Fibroblast of lung (primary cell): ENCODE data around the gene ECHDC1. TPM values are rescaled to one million over a fixed set of nuclear protein-coding genes. Genes with fewer than 3 reads are reported as not detected.
A peak's percentile ranks its signal among the peaks of the same experiment; 100 is the strongest.

Experiments
- DNase-seq, 2 donors: peaks; one replicate each; pipeline versions ENCODE4 v3.0.0 to v3.0.0-alpha.2; 2010; ENCODE audit warnings: low read depth in 2 of 2
- H2AFZ ChIP-seq: 2 replicates; pipeline ENCODE4 v1.5.1; 2012; ENCODE audit warnings: low read length, control low read depth, inconsistent platforms
- H3K27ac ChIP-seq: 2 replicates; pipeline ENCODE4 v1.5.1; 2011; ENCODE audit warnings: low read length, control low read depth; ENCODE audit not compliant: insufficient read depth
- H3K27me3 ChIP-seq: 2 replicates; pipeline ENCODE4 v1.5.1; 2011; ENCODE audit warnings: mild to moderate bottlenecking, low read length; ENCODE audit not compliant: control insufficient read depth, insufficient read depth
- H3K36me3 ChIP-seq: 2 replicates; pipeline ENCODE4 v1.5.1; 2011; ENCODE audit warnings: low read length; ENCODE audit not compliant: control insufficient read depth, insufficient read depth
- H3K4me1 ChIP-seq: 2 replicates; pipeline ENCODE4 v1.5.1; 2011; ENCODE audit warnings: low read length; ENCODE audit not compliant: control insufficient read depth, insufficient read depth; ENCODE audit errors: extremely low read depth
- H3K4me2 ChIP-seq: 2 replicates; pipeline ENCODE4 v1.5.1; 2011; ENCODE audit warnings: low read length, control low read depth; ENCODE audit not compliant: insufficient read depth; ENCODE audit errors: extremely low read depth
- H3K4me3 ChIP-seq, 4 experiments: fragments of 200-600 bp in 1 of 4; sonication (generic) in 1 of 4; replicated peaks in 1 of 4; 2 replicates each; pipeline ENCODE4 v1.5.1; 2011 to 2016; ENCODE audit warnings: low read length in 4 of 4, low read depth in 3 of 4, mild to moderate bottlenecking in 3 of 4, control low read depth in 2 of 4, inconsistent platforms in 1 of 4, mixed read lengths in 1 of 4; ENCODE audit not compliant: insufficient read depth in 1 of 4; ENCODE audit errors: control extremely low read depth in 1 of 4
- H3K79me2 ChIP-seq: 2 replicates; pipeline ENCODE4 v1.5.1; 2012; ENCODE audit warnings: mild to moderate bottlenecking, low read length, inconsistent platforms; ENCODE audit not compliant: control insufficient read depth, insufficient read depth
- H3K9ac ChIP-seq: 2 replicates; pipeline ENCODE4 v1.5.1; 2011; ENCODE audit warnings: mild to moderate bottlenecking, low read length, control low read depth; ENCODE audit not compliant: insufficient read depth
- H3K9me3 ChIP-seq: 2 replicates; pipeline ENCODE4 v1.5.1; 2012; ENCODE audit warnings: low read depth, low read length; ENCODE audit not compliant: control insufficient read depth, insufficient read depth
- H4K20me1 ChIP-seq: 2 replicates; pipeline ENCODE4 v1.5.1; 2011; ENCODE audit warnings: low read length; ENCODE audit not compliant: control insufficient read depth, insufficient read depth; ENCODE audit errors: extremely low read depth
- CTCF ChIP-seq, 2 donors: IDR thresholded peaks in 1 of 2; conservative IDR thresholded peaks in 1 of 2; 1 replicate in 1 of 2; 2 replicates in 1 of 2; pipeline ENCODE4 v1.5.1; 2011 to 2012; ENCODE audit warnings: low read length in 2 of 2, control low read depth in 1 of 2, inconsistent platforms in 1 of 2, low read depth in 1 of 2, mild to moderate bottlenecking in 1 of 2
- EZH2 ChIP-seq: IDR thresholded peaks from 2 replicates; pipeline ENCODE4 v1.5.1; 2012; ENCODE audit warnings: low read length, control low read depth, mild to moderate bottlenecking; ENCODE audit errors: missing control alignments
- polyA plus RNA-seq, 2 donors: library from polyadenylated mRNA; depleted of rRNA in 1 of 2; stranded (reverse) in 1 of 2; unstranded in 1 of 2; fragments of >200 nt; gene quantifications; 2 replicates each; pipeline ENCODE4 v1.2.1, GENCODE V29; 2011 to 2012; ENCODE audit warnings: missing spikeins in 1 of 2
- total RNA-seq: library from RNA; depleted of rRNA; stranded (reverse); fragments of >200 nt; gene quantifications from 2 replicates; pipeline ENCODE4 v1.2.1, GENCODE V29; 2014

Gene ECHDC1
- total and polyA plus RNA-seq, 2 donors (not counting 1 experiment from before 2014, with no cell fraction given), result 51.7 to 64.4 TPM

- H3K79me2 ChIP-seq, result no peaks in the 10 kb centered on the region
- no peaks in the 10 kb centered on the region for H4K20me1 ChIP-seq
- H3K9ac ChIP-seq, result no peak overlapping the region
- H3K36me3 ChIP-seq, result no peaks in the 10 kb centered on the region
- no peaks in the 10 kb centered on the region for H3K27me3 ChIP-seq
- H3K4me3 ChIP-seq, result no peak overlapping the region
- H3K4me1 ChIP-seq, result peaks cover 5% of the 10 kb centered on the region
- TF ChIP-seq CTCF (conservative IDR thresholded peaks at IDR 0.05 in 1 of 2, IDR thresholded peaks at IDR 0.05 in 1 of 2; ENCODE audit: low read depth in 1 of 2, low read length in 2 of 2) (no peak), EZH2 (no peak)
- H3K4me2 ChIP-seq, result no peak overlapping the region
- no peak overlapping the region for H2AFZ ChIP-seq
- peak; percentile 53 to 75 for DNase-seq
- H3K27ac ChIP-seq, result no peak overlapping the region
- H3K9me3 ChIP-seq, result no peaks in the 10 kb centered on the region
These were observed 42.2 kb downstream of the ECHDC1 start for GRCh38 chr6:127301199-127301700.

GRCh38 chr6:127300411-127300810 is 43.0 kb downstream of the ECHDC1 start:
- peak overlapping the region; percentile 62 for H3K4me2 ChIP-seq
- H3K4me3 ChIP-seq, result no peak overlapping the region
- H3K27ac ChIP-seq, result peak overlapping the region; percentile 73
- no peaks in the 10 kb centered on the region for H3K27me3 ChIP-seq
- no peak overlapping the region for H2AFZ ChIP-seq
- H3K36me3 ChIP-seq, result no peaks in the 10 kb centered on the region
- no peaks in the 10 kb centered on the region for H4K20me1 ChIP-seq
- H3K4me1 ChIP-seq, result peaks cover 5% of the 10 kb centered on the region
- H3K9ac ChIP-seq, result no peak overlapping the region
- TF ChIP-seq CTCF (conservative IDR thresholded peaks at IDR 0.05 in 1 of 2, IDR thresholded peaks at IDR 0.05 in 1 of 2; ENCODE audit: low read depth in 1 of 2, low read length in 2 of 2) (peak in 1 of 2 donors; percentile 12), EZH2 (no peak)
- H3K9me3 ChIP-seq, result no peaks in the 10 kb centered on the region
- DNase-seq, result peak; percentile 70 to 94
- H3K79me2 ChIP-seq, result no peaks in the 10 kb centered on the region

GRCh38 chr6:127299522-127300240 is 43.7 kb downstream of the ECHDC1 start:
- Histone ChIP-seq H3K79me2 (no peaks in the 10 kb centered on the region), H3K27ac (peak overlapping the region; percentile 73), H3K36me3 (no peaks in the 10 kb centered on the region), H3K4me2 (no peak overlapping the region), H3K4me1 (peaks cover 5% of the 10 kb centered on the region), H3K27me3 (no peaks in the 10 kb centered on the region), H3K4me3 (no peak overlapping the region), H3K9me3 (no peaks in the 10 kb centered on the region), H3K9ac (no peak overlapping the region), H2AFZ (no peak overlapping the region), H4K20me1 (no peaks in the 10 kb centered on the region)
- DNase-seq, result no peak
- no peak for TF ChIP-seq EZH2
- no peak for TF ChIP-seq CTCF (conservative IDR thresholded peaks at IDR 0.05 in 1 of 2, IDR thresholded peaks at IDR 0.05 in 1 of 2; ENCODE audit: low read depth in 1 of 2, low read length in 2 of 2)
